Urinary bladder (tissue), 4 donors: ENCODE data around the gene WEE1. TPM values are rescaled to one million over a fixed set of nuclear protein-coding genes. Genes with fewer than 3 reads are reported as not detected.

ENCODE experiments used
- DNase-seq: peaks from one replicate; pipeline ENCODE4 v3.0.0-alpha.2; 2015; ENCODE audit errors: extremely low spot score
- H3K27ac ChIP-seq: one replicate; pipeline ENCODE4 v1.5.1; 2013; ENCODE audit warnings: low read depth, mild to moderate bottlenecking, moderate library complexity
- H3K36me3 ChIP-seq: one replicate; pipeline ENCODE4 v1.6.1; 2013; ENCODE audit warnings: mild to moderate bottlenecking, moderate library complexity; ENCODE audit not compliant: insufficient read depth
- H3K4me1 ChIP-seq: one replicate; pipeline ENCODE4 v1.6.1; 2013; ENCODE audit warnings: mild to moderate bottlenecking, moderate library complexity; ENCODE audit not compliant: insufficient read depth
- H3K4me3 ChIP-seq: one replicate; pipeline ENCODE4 v1.5.1; 2013; ENCODE audit warnings: low read depth, low read length
- WGBS: extraction: QIAGEN DNeasy Blood & Tissue Kit; methylation state at CpG from one replicate; pipeline ENCODE4 v1.1.7; 2013; 5-methylcytosine and 5-hydroxymethylcytosine counted together
- polyA plus RNA-seq: library from polyadenylated mRNA; stranded (reverse); fragments of 200-250 nt; gene quantifications from one replicate; pipeline ENCODE4 v1.2.3, GENCODE V29; 2013
- small RNA-seq: library from RNA; depleted of rRNA; stranded (forward); fragments of <200 nt; gene quantifications from one replicate; pipeline ENCODE3, GENCODE V24; 2014
- total RNA-seq: library from RNA; depleted of rRNA; stranded (reverse); fragments of >200 nt; gene quantifications from one replicate; pipeline ENCODE4 v1.2.3, GENCODE V29; 2014
- donor health status: healthy with polysubstance abuse.
- donor health status: healthy.

WEE1 gene
- total and polyA plus RNA-seq, 2 donors = 25.1 to 95.5 TPM

DNA sequence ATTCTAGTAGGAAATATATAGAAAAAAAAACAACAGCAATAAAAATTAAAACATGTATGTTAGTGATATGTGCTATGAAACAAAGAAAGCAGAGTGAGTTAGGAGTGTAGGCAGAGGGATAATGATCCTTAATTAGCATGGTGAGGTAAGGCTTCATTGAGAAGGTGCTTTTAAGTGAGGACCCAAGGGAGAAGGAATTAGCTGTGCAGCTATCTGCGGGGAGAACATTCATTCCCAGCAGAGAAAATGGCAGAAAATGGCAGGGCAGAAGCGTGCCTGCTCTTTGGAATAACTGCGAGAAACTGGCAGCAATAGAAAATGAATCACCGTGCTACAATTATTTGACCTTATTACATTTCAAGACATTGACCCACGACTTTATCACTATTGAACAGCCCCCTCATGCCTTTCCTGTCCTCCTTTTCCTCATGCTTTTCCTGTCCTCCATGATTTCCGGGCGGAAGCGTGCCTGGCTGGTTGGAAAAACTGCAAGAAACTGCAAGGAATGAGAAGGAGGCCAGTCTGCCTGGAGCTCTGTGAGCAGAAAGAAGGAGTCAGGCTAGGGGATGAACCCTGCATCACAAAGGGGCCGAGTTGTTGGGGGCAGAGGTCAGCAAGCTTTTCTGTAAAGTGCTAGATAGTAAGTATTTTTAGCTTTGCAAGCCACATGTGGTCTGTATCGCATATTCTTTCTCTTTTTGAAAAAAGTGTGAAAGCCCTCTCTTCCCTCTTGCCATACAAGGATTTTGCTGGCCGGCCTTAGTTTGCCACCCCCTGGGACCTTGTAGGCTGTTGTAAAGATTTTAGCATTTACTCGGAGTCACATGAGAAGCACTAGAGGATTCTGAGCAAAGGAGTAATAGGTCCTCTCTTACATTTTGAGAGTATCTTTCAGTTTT is 53.3 kb downstream of the WEE1 start:
- no peak for DNase-seq
- 70% methylated on average over 12 of the region's 12 CpGs for WGBS
- no peak overlapping the region for H3K27ac ChIP-seq

DNA sequence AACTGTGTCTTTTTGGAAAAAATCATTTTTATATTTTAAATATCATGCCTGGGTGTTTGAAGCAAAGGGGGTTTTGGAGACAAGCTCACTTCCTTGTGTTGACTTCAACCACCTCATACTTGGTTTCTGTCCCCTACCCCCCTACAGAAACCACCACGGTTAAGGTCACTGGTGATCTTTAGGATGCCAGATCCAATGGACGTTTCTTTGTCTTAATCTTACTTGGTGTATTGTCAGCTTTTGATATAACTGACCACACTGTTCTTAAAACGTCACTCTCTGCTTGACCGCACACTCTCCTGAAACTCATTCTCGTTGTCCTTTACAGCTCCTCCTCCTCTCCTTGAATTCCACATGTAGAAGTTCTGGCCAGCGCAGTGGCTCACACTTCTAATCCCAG is 55.6 kb downstream of the WEE1 start:
- Histone ChIP-seq H3K36me3 (no peaks in the 10 kb centered on the region), H3K4me3 (no peak overlapping the region), H3K4me1 (no peaks in the 10 kb centered on the region), H3K27ac (no peak overlapping the region)
- 93% methylated on average over 6 of the region's 6 CpGs for WGBS
- no peak for DNase-seq

More for the DNA sequence above, 53.3 kb downstream of the WEE1 start:
- no peaks in the 10 kb centered on the region for H3K4me1 ChIP-seq
- no peaks in the 10 kb centered on the region for H3K36me3 ChIP-seq
- no peak overlapping the region for H3K4me3 ChIP-seq

DNA sequence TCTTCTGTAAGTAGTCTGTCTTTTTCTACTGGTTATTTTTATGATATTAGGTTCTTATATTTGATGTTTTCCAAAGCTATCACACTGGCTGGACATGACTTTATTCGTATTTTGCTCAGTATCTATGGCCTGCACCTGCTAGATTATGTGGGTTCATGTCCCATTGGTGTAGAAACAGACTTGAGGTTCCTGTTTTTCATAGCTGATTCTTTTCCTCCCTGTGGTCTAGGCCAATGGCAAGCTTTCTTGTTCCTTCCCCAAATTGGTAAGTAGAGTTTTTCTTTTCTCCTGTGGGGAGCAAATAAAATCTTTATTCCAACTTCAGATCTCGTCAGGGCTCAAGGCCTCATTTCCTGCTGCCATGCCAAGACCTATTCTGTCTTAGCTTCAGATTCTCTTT is 60.2 kb downstream of the WEE1 start:
- Histone ChIP-seq H3K4me1 (no peaks in the 10 kb centered on the region), H3K36me3 (no peaks in the 10 kb centered on the region), H3K27ac (no peak overlapping the region), H3K4me3 (no peak overlapping the region)
- no peak for DNase-seq
- 66% methylated on average over 2 of the region's 2 CpGs for WGBS

DNA sequence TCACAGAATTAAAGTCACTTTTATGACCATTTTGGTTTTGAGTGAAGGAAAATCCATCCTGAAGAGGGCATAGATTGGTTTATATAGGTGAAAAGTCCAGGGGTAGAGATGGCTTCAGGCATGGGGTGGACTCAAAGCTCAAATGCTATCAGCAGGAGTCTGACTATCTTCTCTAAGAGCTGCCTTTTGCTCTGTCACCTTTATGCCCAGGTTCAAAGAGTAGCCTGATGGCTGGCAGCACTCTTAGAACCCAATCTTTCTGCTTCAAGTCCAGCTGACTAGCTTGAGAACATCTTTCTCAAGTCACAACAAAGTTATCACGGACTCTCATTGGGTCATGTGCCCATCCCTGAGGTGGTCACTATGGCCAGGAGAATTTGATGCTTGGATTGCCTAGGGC is 63.2 kb downstream of the WEE1 start:
- Histone ChIP-seq H3K27ac (no peak overlapping the region), H3K4me3 (no peak overlapping the region), H3K4me1 (no peaks in the 10 kb centered on the region), H3K36me3 (no peaks in the 10 kb centered on the region)
- 99% methylated on average over 1 of the region's 1 CpG for WGBS
- no peak for DNase-seq

DNA sequence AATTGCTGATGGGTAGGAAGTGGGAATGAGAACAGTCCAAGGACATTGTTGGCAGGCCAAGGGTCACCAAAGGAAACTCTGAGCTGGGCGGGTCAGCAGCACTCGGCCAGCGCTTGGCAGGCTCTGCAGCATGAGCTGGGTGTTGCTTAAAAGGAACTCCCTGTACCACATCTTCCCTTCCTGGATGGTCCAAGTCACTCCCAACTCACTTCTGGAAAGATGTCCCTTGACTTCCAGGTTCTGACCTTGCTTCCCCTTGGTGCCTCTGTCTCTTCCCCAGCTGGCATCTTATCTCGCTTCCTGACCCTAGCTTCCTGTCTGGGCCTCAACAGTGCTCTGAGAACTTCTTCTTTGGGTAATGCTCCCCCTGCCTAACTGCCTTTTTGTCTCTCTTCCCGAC is 65.6 kb downstream of the WEE1 start:
- no peak for DNase-seq
- no peak overlapping the region for H3K27ac ChIP-seq

More for the DNA sequence above, 65.6 kb downstream of the WEE1 start:
- Histone ChIP-seq H3K4me1 (no peaks in the 10 kb centered on the region), H3K4me3 (no peak overlapping the region), H3K36me3 (no peaks in the 10 kb centered on the region)
- WGBS = 62% methylated on average over 5 of the region's 5 CpGs

Small RNA genes lying within 50 kb of the gene (small RNA-seq; reads per million reads assigned to genes)
- not detected for gene RF01210

Other genes with a start within 250 kb of the WEE1 start
- gene IPO7, start 189.0 kb upstream of the WEE1 start, total RNA-seq = 202 TPM
- gene IPO7, start 189.0 kb upstream of the WEE1 start, polyA plus RNA-seq = 71.0 TPM
- gene ZNF143, start 112.7 kb upstream of the WEE1 start, total RNA-seq = 28.8 TPM
- gene ZNF143, start 112.7 kb upstream of the WEE1 start, polyA plus RNA-seq = 23.4 TPM
- gene SWAP70, start 90.4 kb downstream of the WEE1 start, total RNA-seq = 35.3 TPM
- 21.3 TPM for gene SWAP70, start 90.4 kb downstream of the WEE1 start, polyA plus RNA-seq